Kidney glomerular epithelial cell (primary cell): ENCODE measurements around the gene TSPAN4.

ENCODE experiments used
- DNase-seq: peaks from one replicate; lab custom pipeline; 2025; lab: John Stamatoyannopoulos, UW

TSPAN4 gene

GRCh38 chr11:824292-824880 is 18.3 kb upstream of the TSPAN4 start:
- no peak for DNase-seq

- DNase-seq = no peak
Observed at GRCh38 chr11:824942-825341, 17.7 kb upstream of the TSPAN4 start.

GRCh38 chr11:825366-826226 is 17.1 kb upstream of the TSPAN4 start:
- DNase-seq = no peak

GRCh38 chr11:826227-826621 is 16.4 kb upstream of the TSPAN4 start:
- DNase-seq = no peak

GRCh38 chr11:826836-827145 is 15.9 kb upstream of the TSPAN4 start:
- DNase-seq = no peak

- DNase-seq = no peak
Observed at GRCh38 chr11:827146-827896, 15.3 kb upstream of the TSPAN4 start.

GRCh38 chr11:827897-828192 is 14.8 kb upstream of the TSPAN4 start, which contains the start of gene CRACR2B:
Gene CRACR2B (plus strand): TSS chr11:827919. CDS start chr11:828608, 689 bp downstream.
- no peak for DNase-seq

- no peak for DNase-seq
Observed at GRCh38 chr11:828506-829175, 14.0 kb upstream of the TSPAN4 start.

GRCh38 chr11:829176-829846 is 13.3 kb upstream of the TSPAN4 start:
- peak; percentile 31 for DNase-seq

GRCh38 chr11:829847-830294 is 12.8 kb upstream of the TSPAN4 start:
- no peak for DNase-seq

- peak; percentile 57 for DNase-seq
Observed at GRCh38 chr11:830295-831117, 12.1 kb upstream of the TSPAN4 start.

- no peak for DNase-seq
Observed at GRCh38 chr11:831118-831864, 11.4 kb upstream of the TSPAN4 start.

- no peak for DNase-seq
Observed at GRCh38 chr11:831961-832528, 10.6 kb upstream of the TSPAN4 start.

GRCh38 chr11:832529-833113 is 10.0 kb upstream of the TSPAN4 start, which contains the start of gene CD151:
Gene CD151 (plus strand): TSS chr11:832952. CDS start chr11:836070, 3,118 bp downstream.
- peak; percentile 56 for DNase-seq

GRCh38 chr11:833114-833791 is 9.4 kb upstream of the TSPAN4 start:
- DNase-seq = peak; percentile 44

- no peak for DNase-seq
Observed at GRCh38 chr11:833849-834311, 8.8 kb upstream of the TSPAN4 start.

- DNase-seq = peak; percentile 97
Observed at GRCh38 chr11:834371-835316, 8.0 kb upstream of the TSPAN4 start.

- DNase-seq = no peak
Observed at GRCh38 chr11:836274-836673, 6.4 kb upstream of the TSPAN4 start.
